Uterus (tissue), 4 donors: ENCODE measurements around the gene MYH10. TPM values are rescaled to one million over a fixed set of nuclear protein-coding genes. Genes with fewer than 3 reads are reported as not detected.

Source experiments
- DNase-seq, 2 donors: peaks; one replicate each; pipeline ENCODE4 v3.0.0-alpha.2; 2019 to 2020
- H3K27ac ChIP-seq, 2 donors: fragments of 200-600 bp; sonication (generic); 1 replicate in 1 of 2; 2 replicates in 1 of 2; pipeline ENCODE4 v1.5.1; 2016 to 2018
- H3K27me3 ChIP-seq, 2 donors: fragments of 200-600 bp; sonication (generic); one replicate each; pipeline ENCODE4 v1.5.1; 2018 to 2019; ENCODE audit warnings: control low read depth in 1 of 2
- H3K36me3 ChIP-seq, 2 donors: fragments of 200-600 bp; sonication (generic); one replicate each; pipeline ENCODE4 v1.5.1; 2019; ENCODE audit warnings: control low read depth in 1 of 2
- H3K4me1 ChIP-seq, 2 donors: fragments of 200-600 bp; sonication (generic); one replicate each; pipeline ENCODE4 v1.5.1; 2018 to 2019; ENCODE audit warnings: control low read depth in 1 of 2
- H3K4me3 ChIP-seq, 2 donors: fragments of 200-600 bp; sonication (generic); 1 replicate in 1 of 2; 2 replicates in 1 of 2; pipeline ENCODE4 v1.5.1; 2018 to 2019; ENCODE audit warnings: mild to moderate bottlenecking in 1 of 2
- H3K9me3 ChIP-seq, 2 donors: fragments of 200-600 bp; sonication (generic); one replicate each; pipeline ENCODE4 v1.5.1; 2019; ENCODE audit warnings: control low read depth in 1 of 2
- CTCF ChIP-seq, 4 experiments: fragments of 200-600 bp in 2 of 4; fragments of 450-650 bp in 2 of 4; sonication (generic) in 2 of 4; IDR thresholded peaks; one replicate each; pipeline ENCODE4 v1.5.1; 2016 to 2019; ENCODE audit warnings: antibody characterized with exemption in 4 of 4, mild to moderate bottlenecking in 2 of 4, moderate library complexity in 1 of 4
- POLR2A ChIP-seq, 2 donors: fragments of 450-650 bp; IDR thresholded peaks; one replicate each; pipeline ENCODE4 v1.6.1; 2016; ENCODE audit warnings: antibody characterized with exemption in 2 of 2, mild to moderate bottlenecking in 1 of 2, moderate library complexity in 1 of 2
- intact Hi-C: fragments of 100-400 bp; cut with DNase I; formaldehyde crosslinking; loops from one replicate; pipeline ENCODE4 v1.15.1; 2023; ENCODE audit warnings: low total_unique reads
- total RNA-seq, 4 donors: library from RNA; depleted of rRNA in 3 of 4; stranded (reverse); fragments of >200 nt in 3 of 4; gene quantifications; one replicate each; pipeline versions ENCODE4 v1.1.0 to v1.2.4, GENCODE V29; 2014 to 2023
- donor health status: DM: yes; HTN: yes; CAD: no.

The MYH10 gene
- total RNA-seq, 4 donors from 2014 or later = 39.1 to 229 (median 65.0) TPM

- DNase-seq = no peak
- TF ChIP-seq CTCF (IDR thresholded peaks at IDR 0.05) (no peak), POLR2A (IDR thresholded peaks at IDR 0.05) (no peak)
- Histone ChIP-seq H3K4me3 (no peak overlapping the region), H3K9me3 (no peaks in the 10 kb centered on the region), H3K27ac (no peak overlapping the region), H3K27me3 (no peaks in the 10 kb centered on the region), H3K36me3 (no peaks in the 10 kb centered on the region), H3K4me1 (no peaks in the 10 kb centered on the region)
- intact Hi-C loops = no loop called here
Observed at GRCh38 chr17:8639709-8640108, 9.2 kb upstream of the MYH10 start.

GRCh38 chr17:8632061-8632460, 1.5 kb upstream of the MYH10 start:
- Histone ChIP-seq H3K27me3 (no peaks in the 10 kb centered on the region), H3K4me1 (no peaks in the 10 kb centered on the region), H3K9me3 (no peaks in the 10 kb centered on the region), H3K27ac (peak overlapping the region; percentile 73 to 84), H3K4me3 (no peak overlapping the region), H3K36me3 (no peaks in the 10 kb centered on the region)
- no peak for DNase-seq
- TF ChIP-seq POLR2A (IDR thresholded peaks at IDR 0.05) (no peak), CTCF (IDR thresholded peaks at IDR 0.05) (no peak)
- intact Hi-C loops = no loop called here

- no peaks in the 10 kb centered on the region for H3K36me3 ChIP-seq
- intact Hi-C loops = no loop called here
- peak overlapping the region; percentile 80 to 96 for H3K4me3 ChIP-seq
- no peak for DNase-seq
- H3K9me3 ChIP-seq = no peaks in the 10 kb centered on the region
- no peaks in the 10 kb centered on the region for H3K27me3 ChIP-seq
- H3K27ac ChIP-seq = peak overlapping the region; percentile 73 to 84
- TF ChIP-seq POLR2A (IDR thresholded peaks at IDR 0.05) = no peak
- TF ChIP-seq CTCF (IDR thresholded peaks at IDR 0.05) = peak in 1 of 4 experiments; percentile 2
- H3K4me1 ChIP-seq = no peaks in the 10 kb centered on the region
Observed at GRCh38 chr17:8631554-8631877, 991 bp upstream of the MYH10 start.

- Histone ChIP-seq H3K9me3 (no peaks in the 10 kb centered on the region), H3K4me1 (no peaks in the 10 kb centered on the region), H3K27ac (peak overlapping the region; percentile 84), H3K27me3 (no peaks in the 10 kb centered on the region), H3K36me3 (no peaks in the 10 kb centered on the region), H3K4me3 (peak overlapping the region; percentile 80 to 96)
- intact Hi-C loops = no loop called here
- TF ChIP-seq CTCF (IDR thresholded peaks at IDR 0.05) (peak in 3 of 4 experiments; percentile 15 to 35 (median 15)), POLR2A (IDR thresholded peaks at IDR 0.05) (no peak)
- DNase-seq = peak; percentile 98 to 99
Observed at GRCh38 chr17:8630802-8631553, 453 bp upstream of the MYH10 start.

GRCh38 chr17:8629371-8630226, 926 bp downstream of the MYH10 start:
- no peaks in the 10 kb centered on the region for H3K36me3 ChIP-seq
- DNase-seq = peak; percentile 50 to 51
- intact Hi-C loops = no loop called here
- no peaks in the 10 kb centered on the region for H3K27me3 ChIP-seq
- peak overlapping the region; percentile 80 to 96 for H3K4me3 ChIP-seq
- peak overlapping the region; percentile 84 for H3K27ac ChIP-seq
- H3K4me1 ChIP-seq = no peaks in the 10 kb centered on the region
- no peaks in the 10 kb centered on the region for H3K9me3 ChIP-seq
- no peak for TF ChIP-seq CTCF (IDR thresholded peaks at IDR 0.05)
- TF ChIP-seq POLR2A (IDR thresholded peaks at IDR 0.05) = no peak
